Endothelial cell of coronary artery (primary cell): ENCODE results near the gene SH3D21. TPM values are rescaled to one million over a fixed set of nuclear protein-coding genes. Genes with fewer than 3 reads are reported as not detected.

Source experiments
- total RNA-seq: library from RNA; depleted of rRNA; stranded (reverse); fragments of >200 nt; gene quantifications from 2 replicates; pipeline ENCODE4 v1.2.3, GENCODE V29; 2014

The SH3D21 gene
- total RNA-seq, result 0.63 and 3.9 TPM in 2 replicates

DNA sequence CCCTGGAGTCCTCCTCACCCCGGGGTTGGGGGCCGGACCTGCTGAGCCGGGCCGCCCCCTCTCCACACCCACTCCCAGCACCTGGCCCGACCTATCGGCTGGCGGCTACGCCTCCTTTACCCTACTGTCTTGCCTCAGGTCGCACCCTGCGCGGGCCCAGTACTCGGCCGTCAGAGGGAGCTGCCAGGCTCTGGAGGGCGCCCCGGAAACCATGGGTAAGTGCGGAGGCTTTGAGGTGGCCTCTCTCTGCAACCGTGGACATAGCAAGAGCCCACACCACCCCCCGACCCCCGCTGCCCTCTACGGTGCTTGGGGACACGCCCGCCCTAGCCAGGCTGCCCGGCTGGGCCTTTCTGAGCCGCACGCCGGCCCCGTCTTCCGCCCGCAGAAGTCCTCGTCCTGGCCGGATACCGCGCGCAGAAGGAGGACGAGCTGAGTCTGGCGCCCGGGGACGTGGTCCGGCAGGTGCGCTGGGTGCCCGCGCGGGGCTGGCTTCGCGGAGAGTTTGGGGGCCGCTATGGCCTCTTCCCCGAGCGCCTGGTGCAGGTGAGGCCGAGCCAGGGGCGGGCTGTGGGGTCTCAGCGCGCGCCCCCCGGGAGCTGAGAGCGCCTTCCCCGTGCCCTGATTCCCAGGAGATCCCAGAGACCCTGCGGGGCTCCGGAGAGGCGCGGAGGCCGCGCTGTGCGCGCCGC lies at the start of gene SH3D21:
Gene SH3D21 (plus strand): TSS at position 159 of the 692 bp plus-strand sequence. CDS start 53 bp downstream, at position 212.

DNA sequence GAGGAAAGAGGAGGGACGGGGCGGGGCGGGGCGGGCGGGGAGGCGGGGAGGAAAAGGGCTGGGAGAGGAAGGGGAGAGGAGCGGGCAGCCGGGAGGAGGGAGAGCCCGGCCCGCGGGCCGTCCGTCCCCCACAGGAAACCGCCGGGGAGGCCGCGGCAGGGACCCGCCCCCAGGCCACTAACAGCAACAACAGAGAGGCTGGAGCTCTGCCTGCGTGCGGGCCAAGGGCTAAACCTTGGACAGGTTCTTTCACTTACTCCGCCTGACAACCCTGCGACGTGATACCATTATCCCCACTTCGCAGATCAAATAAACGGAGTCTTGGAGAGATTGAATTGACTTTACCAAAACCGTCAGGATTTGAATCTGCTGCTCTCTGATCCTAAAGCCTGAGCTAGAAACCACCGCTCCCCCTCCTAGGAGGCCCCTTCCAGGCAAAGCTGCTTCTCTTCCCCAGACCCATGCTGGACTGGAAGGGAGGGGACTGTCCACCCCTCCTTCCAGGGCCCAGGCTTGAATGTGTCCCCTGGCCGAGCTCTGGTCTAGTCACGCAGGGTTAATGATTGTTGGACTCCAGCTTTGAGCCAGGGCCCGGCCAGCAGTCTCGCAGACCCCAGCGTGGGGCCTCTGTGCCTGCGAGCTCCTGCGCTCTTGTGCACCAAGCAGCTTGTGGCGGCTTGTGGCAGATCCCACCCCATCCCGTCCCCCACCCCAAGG lies 17.6 kb downstream of the SH3D21 start, which contains the start of gene EVA1B:
Gene EVA1B (minus strand): TSS at position 10 of the 717 bp plus-strand sequence. CDS start 608 bp downstream, outside the sequence.

Other genes starting within 250 kb of the SH3D21 start
- 0.09 TPM in 1 of 2 replicates, not detected in the other for gene TEKT2, start 222.3 kb upstream of the SH3D21 start, total RNA-seq
- gene ADPRS, start 217.5 kb upstream of the SH3D21 start, total RNA-seq, result 32.7 and 33.1 TPM in 2 replicates
- 0.09 and 1.3 TPM in 2 replicates for gene COL8A2, start 181.1 kb upstream of the SH3D21 start, total RNA-seq
- gene TRAPPC3, start 156.9 kb upstream of the SH3D21 start, total RNA-seq, result 89.8 and 95.6 TPM in 2 replicates
- gene MAP7D1, start 150.2 kb upstream of the SH3D21 start, total RNA-seq, result 76.5 and 95.7 TPM in 2 replicates
- 85.6 and 102 TPM in 2 replicates for gene THRAP3, start 81.9 kb upstream of the SH3D21 start, total RNA-seq
- gene EVA1B, start 17.3 kb downstream of the SH3D21 start, total RNA-seq, result 88.8 and 145 TPM in 2 replicates
- gene STK40, start 79.6 kb downstream of the SH3D21 start, total RNA-seq, result 14.1 and 20.1 TPM in 2 replicates
- gene LSM10, start 91.5 kb downstream of the SH3D21 start, total RNA-seq, result 8.7 and 11.6 TPM in 2 replicates
- 6.5 and 6.7 TPM in 2 replicates for gene OSCP1, start 144.1 kb downstream of the SH3D21 start, total RNA-seq
- 54.6 and 75.1 TPM in 2 replicates for gene MRPS15, start 158.0 kb downstream of the SH3D21 start, total RNA-seq
- gene CSF3R, start 176.5 kb downstream of the SH3D21 start, total RNA-seq, result not detected in 2 replicates